Activated CD4-positive, alpha-beta memory T cell treated with anti-CD3 and anti-CD28 coated beads, Interleukin-2, amount 10 ng/mL, durations not matched to agents 7 days and 5 days (primary cell): Measurements from ENCODE around the gene TRABD2B. TPM values are rescaled to one million over a fixed set of nuclear protein-coding genes. Genes with fewer than 3 reads are reported as not detected.

Experiments used
- CTCF ChIA-PET: fragments of 350-600 bp; sonication (Branson Sonifier 250); formaldehyde crosslinking; loops from one replicate; lab custom pipeline; 2021; ENCODE audit warnings: antibody characterized with exemption, inconsistent platforms; lab: Charles Lee
- POLR2A ChIA-PET: fragments of 350-600 bp; sonication (Branson Sonifier 250); formaldehyde crosslinking; loops from one replicate; lab custom pipeline; 2021; ENCODE audit warnings: antibody characterized with exemption; lab: Charles Lee
- DNase-seq: peaks from one replicate; pipeline ENCODE4 v3.0.0-alpha.2; 2020
- H3K27ac Mint-ChIP-seq: one replicate; pipeline ENCODE4 v1.8.0; 2021; ENCODE audit warnings: mild to moderate bottlenecking, mixed read lengths
- H3K27me3 Mint-ChIP-seq: one replicate; pipeline ENCODE4 v1.8.0; 2021; ENCODE audit warnings: mixed read lengths
- H3K36me3 Mint-ChIP-seq: one replicate; pipeline ENCODE4 v1.8.0; 2021; ENCODE audit warnings: low read depth, mixed read lengths
- H3K4me1 Mint-ChIP-seq: one replicate; pipeline ENCODE4 v1.8.0; 2021; ENCODE audit warnings: mixed read lengths
- H3K4me3 Mint-ChIP-seq: one replicate; pipeline ENCODE4 v1.8.0; 2021; ENCODE audit warnings: mild to moderate bottlenecking, mixed read lengths
- H3K9me3 Mint-ChIP-seq: one replicate; pipeline ENCODE4 v1.8.0; 2021; ENCODE audit warnings: mixed read lengths
- total RNA-seq, 2 experiments: library from RNA; stranded (reverse); gene quantifications; one replicate each; pipeline ENCODE4 v1.2.3, GENCODE V29; 2021

Gene TRABD2B
- total RNA-seq, 2 experiments from 2014 or later, result not detected

GRCh38 chr1:47810964-47811682, 186.1 kb downstream of the TRABD2B start:
- H3K4me1 Mint-ChIP-seq, result no peaks in the 10 kb centered on the region
- no peak overlapping the region for H3K27ac Mint-ChIP-seq

GRCh38 chr1:47809301-47810084, 187.7 kb downstream of the TRABD2B start:
- ChIA-PET CTCF (no interaction called here), POLR2A (no interaction called here)
- no peaks in the 10 kb centered on the region for H3K36me3 Mint-ChIP-seq
- no peaks in the 10 kb centered on the region for H3K4me1 Mint-ChIP-seq
- H3K27ac Mint-ChIP-seq, result no peak overlapping the region
- no peak for DNase-seq
- no peaks in the 10 kb centered on the region for H3K9me3 Mint-ChIP-seq
- peaks cover 4% of the 10 kb centered on the region for H3K27me3 Mint-ChIP-seq
- no peak overlapping the region for H3K4me3 Mint-ChIP-seq

More at GRCh38 chr1:47810964-47811682, 186.1 kb downstream of the TRABD2B start:
- no peak for DNase-seq
- ChIA-PET POLR2A (no interaction called here), CTCF (no interaction called here)
- no peaks in the 10 kb centered on the region for H3K36me3 Mint-ChIP-seq
- H3K27me3 Mint-ChIP-seq, result peaks cover 4% of the 10 kb centered on the region
- H3K9me3 Mint-ChIP-seq, result no peaks in the 10 kb centered on the region
- no peak overlapping the region for H3K4me3 Mint-ChIP-seq

- no peak overlapping the region for H3K4me3 Mint-ChIP-seq
- no peaks in the 10 kb centered on the region for H3K9me3 Mint-ChIP-seq
- DNase-seq, result no peak
- H3K27me3 Mint-ChIP-seq, result peaks cover 4% of the 10 kb centered on the region
- no peak overlapping the region for H3K27ac Mint-ChIP-seq
- POLR2A ChIA-PET, result no interaction called here
- no peaks in the 10 kb centered on the region for H3K36me3 Mint-ChIP-seq
- H3K4me1 Mint-ChIP-seq, result no peaks in the 10 kb centered on the region
- CTCF ChIA-PET, result no interaction called here
Observed at GRCh38 chr1:47808612-47809011, 188.6 kb downstream of the TRABD2B start.

GRCh38 chr1:47805921-47806361, 191.2 kb downstream of the TRABD2B start:
- Mint-ChIP-seq H3K27me3 (no peaks in the 10 kb centered on the region), H3K27ac (no peak overlapping the region), H3K9me3 (no peaks in the 10 kb centered on the region), H3K36me3 (no peaks in the 10 kb centered on the region), H3K4me3 (no peak overlapping the region), H3K4me1 (no peaks in the 10 kb centered on the region)
- CTCF ChIA-PET, result no interaction called here
- POLR2A ChIA-PET, result no interaction called here
- no peak for DNase-seq

GRCh38 chr1:47805018-47805417, 192.2 kb downstream of the TRABD2B start:
- ChIA-PET CTCF (no interaction called here), POLR2A (no interaction called here)
- H3K27ac Mint-ChIP-seq, result no peak overlapping the region

GRCh38 chr1:47803815-47804501, 193.2 kb downstream of the TRABD2B start:
- H3K4me3 Mint-ChIP-seq, result no peak overlapping the region
- ChIA-PET CTCF (no interaction called here), POLR2A (no interaction called here)
- no peaks in the 10 kb centered on the region for H3K27me3 Mint-ChIP-seq
- no peak overlapping the region for H3K27ac Mint-ChIP-seq
- DNase-seq, result no peak
- no peaks in the 10 kb centered on the region for H3K36me3 Mint-ChIP-seq
- H3K4me1 Mint-ChIP-seq, result no peaks in the 10 kb centered on the region
- no peaks in the 10 kb centered on the region for H3K9me3 Mint-ChIP-seq

More at GRCh38 chr1:47805018-47805417, 192.2 kb downstream of the TRABD2B start:
- no peaks in the 10 kb centered on the region for H3K4me1 Mint-ChIP-seq
- no peak overlapping the region for H3K4me3 Mint-ChIP-seq
- no peak for DNase-seq
- H3K9me3 Mint-ChIP-seq, result no peaks in the 10 kb centered on the region
- H3K36me3 Mint-ChIP-seq, result no peaks in the 10 kb centered on the region
- H3K27me3 Mint-ChIP-seq, result no peaks in the 10 kb centered on the region

GRCh38 chr1:47797575-47797974, 199.6 kb downstream of the TRABD2B start:
- Mint-ChIP-seq H3K4me1 (no peaks in the 10 kb centered on the region), H3K9me3 (no peaks in the 10 kb centered on the region), H3K4me3 (no peak overlapping the region), H3K36me3 (no peaks in the 10 kb centered on the region), H3K27me3 (no peaks in the 10 kb centered on the region), H3K27ac (no peak overlapping the region)
- POLR2A ChIA-PET, result no interaction called here
- CTCF ChIA-PET, result no interaction called here
- no peak for DNase-seq

- Mint-ChIP-seq H3K9me3 (no peaks in the 10 kb centered on the region), H3K4me3 (no peak overlapping the region), H3K4me1 (no peaks in the 10 kb centered on the region), H3K36me3 (no peaks in the 10 kb centered on the region), H3K27ac (no peak overlapping the region), H3K27me3 (no peaks in the 10 kb centered on the region)
- no peak for DNase-seq
- ChIA-PET CTCF (no interaction called here), POLR2A (no interaction called here)
Observed at GRCh38 chr1:47796626-47797025, 200.6 kb downstream of the TRABD2B start.

- POLR2A ChIA-PET, result no interaction called here
- Mint-ChIP-seq H3K27me3 (no peaks in the 10 kb centered on the region), H3K9me3 (no peaks in the 10 kb centered on the region), H3K36me3 (no peaks in the 10 kb centered on the region), H3K4me1 (no peaks in the 10 kb centered on the region), H3K4me3 (no peak overlapping the region), H3K27ac (no peak overlapping the region)
- DNase-seq, result no peak
- CTCF ChIA-PET, result no interaction called here
Observed at GRCh38 chr1:47795102-47795501, 202.1 kb downstream of the TRABD2B start.

- POLR2A ChIA-PET, result no interaction called here
- DNase-seq, result no peak
- Mint-ChIP-seq H3K27ac (no peak overlapping the region), H3K27me3 (no peaks in the 10 kb centered on the region), H3K36me3 (no peaks in the 10 kb centered on the region), H3K9me3 (no peaks in the 10 kb centered on the region), H3K4me3 (no peak overlapping the region), H3K4me1 (no peaks in the 10 kb centered on the region)
- CTCF ChIA-PET, result no interaction called here
Observed at GRCh38 chr1:47794530-47794929, 202.7 kb downstream of the TRABD2B start.

GRCh38 chr1:47794081-47794480, 203.1 kb downstream of the TRABD2B start:
- CTCF ChIA-PET, result no interaction called here
- DNase-seq, result no peak
- POLR2A ChIA-PET, result no interaction called here
- Mint-ChIP-seq H3K27ac (no peak overlapping the region), H3K4me1 (no peaks in the 10 kb centered on the region), H3K27me3 (no peaks in the 10 kb centered on the region), H3K36me3 (no peaks in the 10 kb centered on the region), H3K4me3 (no peak overlapping the region), H3K9me3 (no peaks in the 10 kb centered on the region)

GRCh38 chr1:47793563-47793962, 203.6 kb downstream of the TRABD2B start:
- CTCF ChIA-PET, result no interaction called here
- POLR2A ChIA-PET, result no interaction called here
- no peaks in the 10 kb centered on the region for H3K36me3 Mint-ChIP-seq

GRCh38 chr1:47792779-47793178, 204.4 kb downstream of the TRABD2B start:
- no peaks in the 10 kb centered on the region for H3K4me1 Mint-ChIP-seq
- no peaks in the 10 kb centered on the region for H3K9me3 Mint-ChIP-seq
- DNase-seq, result no peak
- H3K4me3 Mint-ChIP-seq, result no peak overlapping the region
- no peaks in the 10 kb centered on the region for H3K36me3 Mint-ChIP-seq
- POLR2A ChIA-PET, result no interaction called here
- H3K27ac Mint-ChIP-seq, result no peak overlapping the region
- CTCF ChIA-PET, result no interaction called here
- no peaks in the 10 kb centered on the region for H3K27me3 Mint-ChIP-seq

More at GRCh38 chr1:47793563-47793962, 203.6 kb downstream of the TRABD2B start:
- H3K4me3 Mint-ChIP-seq, result no peak overlapping the region
- DNase-seq, result no peak
- no peaks in the 10 kb centered on the region for H3K4me1 Mint-ChIP-seq
- no peaks in the 10 kb centered on the region for H3K27me3 Mint-ChIP-seq
- no peaks in the 10 kb centered on the region for H3K9me3 Mint-ChIP-seq
- H3K27ac Mint-ChIP-seq, result no peak overlapping the region
